ENCODE results near the gene PLPP4.

Gene PLPP4

GRCh38 chr10:120539076-120539475 is 82.0 kb downstream of the PLPP4 start:
- CTCF ChIA-PET, result no interaction called here
- no peak for TF ChIP-seq CTCF (IDR thresholded peaks at IDR 0.05; ENCODE audit: insufficient read depth, low read length, missing control alignments)
- no peak for DNase-seq (ENCODE audit: low read depth, low spot score)
- no peak overlapping the region for H3K4me3 ChIP-seq (ENCODE audit: low read depth, low read length)
- POLR2A ChIA-PET, result interaction anchor here (0.6 kb wide), 1 partner anchor 285 kb away, joined by 4 read pairs; no protein-coding TSS in a partner anchor

GRCh38 chr10:120540486-120540885 is 83.5 kb downstream of the PLPP4 start:
- CTCF ChIA-PET, result no interaction called here
- no peak for DNase-seq (ENCODE audit: low read depth, low spot score)
- TF ChIP-seq CTCF (IDR thresholded peaks at IDR 0.05; ENCODE audit: insufficient read depth, low read length, missing control alignments), result no peak
- POLR2A ChIA-PET, result no interaction called here
- no peak overlapping the region for H3K4me3 ChIP-seq (ENCODE audit: low read depth, low read length)

GRCh38 chr10:120541984-120542383 is 85.0 kb downstream of the PLPP4 start:
- POLR2A ChIA-PET, result no interaction called here

GRCh38 chr10:120542591-120542990 is 85.6 kb downstream of the PLPP4 start:
- ChIA-PET POLR2A (no interaction called here), CTCF (no interaction called here)
- H3K4me3 ChIP-seq (ENCODE audit: low read depth, low read length), result no peak overlapping the region
- no peak for DNase-seq (ENCODE audit: low read depth, low spot score)
- TF ChIP-seq CTCF (IDR thresholded peaks at IDR 0.05; ENCODE audit: insufficient read depth, low read length, missing control alignments), result no peak

More at GRCh38 chr10:120541984-120542383, 85.0 kb downstream of the PLPP4 start:
- no peak for DNase-seq (ENCODE audit: low read depth, low spot score)
- H3K4me3 ChIP-seq (ENCODE audit: low read depth, low read length), result no peak overlapping the region
- no peak for TF ChIP-seq CTCF (IDR thresholded peaks at IDR 0.05; ENCODE audit: insufficient read depth, low read length, missing control alignments)
- CTCF ChIA-PET, result no interaction called here

- no peak for TF ChIP-seq CTCF (IDR thresholded peaks at IDR 0.05; ENCODE audit: insufficient read depth, low read length, missing control alignments)
- H3K4me3 ChIP-seq (ENCODE audit: low read depth, low read length), result no peak overlapping the region
- CTCF ChIA-PET, result no interaction called here
- POLR2A ChIA-PET, result interaction anchor here (0.6 kb wide), 1 partner anchor 612 kb away, joined by 3 read pairs; no protein-coding TSS in a partner anchor
- DNase-seq (ENCODE audit: low read depth, low spot score), result no peak
Measured at GRCh38 chr10:120543291-120543690, 86.3 kb downstream of the PLPP4 start.

- no peak overlapping the region for H3K4me3 ChIP-seq (ENCODE audit: low read depth, low read length)
- CTCF ChIA-PET, result interaction anchor here (1.0 kb wide), 1 partner anchor 30 kb away, joined by 4 read pairs; no protein-coding TSS in a partner anchor
- POLR2A ChIA-PET, result no interaction called here
- no peak for TF ChIP-seq CTCF (IDR thresholded peaks at IDR 0.05; ENCODE audit: insufficient read depth, low read length, missing control alignments)
- no peak for DNase-seq (ENCODE audit: low read depth, low spot score)
Measured at GRCh38 chr10:120548210-120548609, 91.2 kb downstream of the PLPP4 start.

Measured in AG04449 (cell line).